HEK293 (cell line): ENCODE measurements around the gene TPST1.

Experiments used
- CTCF ChIA-PET: fragments of 350-600 bp; formaldehyde crosslinking; extraction: SDS; loops from one replicate; lab custom pipeline; 2021; ENCODE audit warnings: antibody characterized with exemption; lab: Yijun Ruan, JAX
- POLR2A ChIA-PET: fragments of 300-600 bp; formaldehyde crosslinking; extraction: SDS; loops from one replicate; lab custom pipeline; 2020; ENCODE audit warnings: antibody characterized with exemption, inconsistent platforms; lab: Yijun Ruan, JAX
- H3K27ac ChIP-seq: fragments of 200-500 bp; sonication (Bioruptor generic); 2 replicates; pipeline ENCODE4 v1.5.1; 2014; ENCODE audit warnings: low read depth, low read length, control low read depth, inconsistent platforms; ENCODE audit errors: extremely low read depth
- H3K36me3 ChIP-seq, 2 experiments: fragments of 200-500 bp in 1 of 2; sonication (Bioruptor generic) in 1 of 2; 1 replicate in 1 of 2; 2 replicates in 1 of 2; pipeline ENCODE4 v1.5.1; 2014 to 2017; ENCODE audit warnings: inconsistent platforms in 2 of 2, low read length in 2 of 2; ENCODE audit not compliant: control insufficient read depth in 2 of 2, insufficient read depth in 1 of 2
- H3K4me1 ChIP-seq: fragments of 200-500 bp; sonication (Bioruptor generic); 2 replicates; pipeline ENCODE4 v1.5.1; 2014; ENCODE audit warnings: mild to moderate bottlenecking, low read length, inconsistent platforms; ENCODE audit not compliant: control insufficient read depth, insufficient read depth
- H3K4me3 ChIP-seq: 2 replicates; pipeline ENCODE4 v1.5.1; 2011; ENCODE audit warnings: low read depth, mild to moderate bottlenecking, control low read depth, low read length, moderate library complexity
- H3K9me3 ChIP-seq: fragments of 200-500 bp; sonication (Bioruptor generic); 2 replicates; pipeline ENCODE4 v1.5.1; 2014; ENCODE audit warnings: low read depth, low read length, inconsistent platforms; ENCODE audit not compliant: control insufficient read depth, insufficient read depth
- ATF2 ChIP-seq: fragments of 450-650 bp; formaldehyde crosslinking; IDR thresholded peaks from 2 replicates; pipeline ENCODE4 v1.5.1; 2016; ENCODE audit warnings: missing biosample characterization, missing genetic modification characterization, low read depth
- BCL11A ChIP-seq: fragments of 450-650 bp; formaldehyde crosslinking; IDR thresholded peaks from 2 replicates; pipeline ENCODE4 v1.5.1; 2016; ENCODE audit warnings: low read depth, missing biosample characterization, missing genetic modification characterization
- GLI2 ChIP-seq: fragments of 450-650 bp; formaldehyde crosslinking; IDR thresholded peaks from 2 replicates; pipeline ENCODE4; 2017; ENCODE audit warnings: missing biosample characterization, missing genetic modification characterization, low read depth, borderline replicate concordance
- GLIS2 ChIP-seq: fragments of 450-650 bp; formaldehyde crosslinking; IDR thresholded peaks from 2 replicates; pipeline ENCODE4 v1.5.1; 2016; ENCODE audit warnings: missing biosample characterization, missing genetic modification characterization
- INSM2 ChIP-seq: fragments of 450-650 bp; formaldehyde crosslinking; IDR thresholded peaks from 2 replicates; pipeline ENCODE4 v1.5.1; 2016; ENCODE audit warnings: missing biosample characterization, missing genetic modification characterization
- PRDM4 ChIP-seq: fragments of 450-650 bp; formaldehyde crosslinking; IDR thresholded peaks from 2 replicates; pipeline ENCODE4 v1.5.1; 2017; ENCODE audit warnings: missing biosample characterization, missing genetic modification characterization
- SALL2 ChIP-seq: fragments of 450-650 bp; formaldehyde crosslinking; IDR thresholded peaks from 2 replicates; pipeline ENCODE4 v1.5.0; 2017; ENCODE audit warnings: missing biosample characterization, mild to moderate bottlenecking, missing genetic modification characterization, borderline replicate concordance
- TCF7L2 ChIP-seq: IDR thresholded peaks from 2 replicates; pipeline ENCODE4 v1.6.1; 2011; ENCODE audit warnings: low read depth, mild to moderate bottlenecking, inconsistent platforms, low read length, moderate library complexity, borderline replicate concordance
- ZBTB8A ChIP-seq: fragments of 450-650 bp; formaldehyde crosslinking; IDR thresholded peaks from 2 replicates; pipeline ENCODE4 v1.5.1; 2016; ENCODE audit warnings: missing biosample characterization, missing genetic modification characterization
- ZNF239 ChIP-seq: fragments of 450-650 bp; formaldehyde crosslinking; IDR thresholded peaks from 2 replicates; pipeline ENCODE4 v1.5.1; 2016; ENCODE audit warnings: missing biosample characterization, missing genetic modification characterization
- ZNF266 ChIP-seq: fragments of 450-650 bp; formaldehyde crosslinking; IDR thresholded peaks from 2 replicates; pipeline ENCODE4 v1.5.1; 2016; ENCODE audit warnings: missing biosample characterization, missing genetic modification characterization, low read depth
- ZNF274 ChIP-seq, 2 experiments: fragments of 200-500 bp in 1 of 2; fragments of 450-650 bp in 1 of 2; sonication (Bioruptor generic) in 1 of 2; formaldehyde crosslinking in 1 of 2; IDR thresholded peaks; 2 replicates each; pipeline versions ENCODE4 v1.5.1 to v1.6.1; 2014 to 2016; ENCODE audit warnings: borderline replicate concordance in 1 of 2, inconsistent platforms in 1 of 2, low read length in 1 of 2, missing biosample characterization in 1 of 2, missing genetic modification characterization in 1 of 2
- ZNF341 ChIP-seq: fragments of 450-650 bp; formaldehyde crosslinking; IDR thresholded peaks from 2 replicates; pipeline ENCODE4; 2016; ENCODE audit warnings: low read depth, missing biosample characterization, missing genetic modification characterization
- ZNF423 ChIP-seq: fragments of 450-650 bp; formaldehyde crosslinking; IDR thresholded peaks from 2 replicates; pipeline ENCODE4 v1.5.1; 2016; ENCODE audit warnings: missing biosample characterization, missing genetic modification characterization
- ZNF558 ChIP-seq: fragments of 450-650 bp; formaldehyde crosslinking; IDR thresholded peaks from 2 replicates; pipeline ENCODE4 v1.5.1; 2016; ENCODE audit warnings: missing biosample characterization, missing genetic modification characterization
- ZNF623 ChIP-seq: fragments of 450-650 bp; formaldehyde crosslinking; IDR thresholded peaks from 2 replicates; pipeline ENCODE4 v1.5.1; 2016; ENCODE audit warnings: missing biosample characterization, missing genetic modification characterization
- ZNF660 ChIP-seq: fragments of 450-650 bp; IDR thresholded peaks from 2 replicates; pipeline ENCODE4 v1.5.1; 2018; ENCODE audit warnings: missing biosample characterization, mild to moderate bottlenecking, missing genetic modification characterization
- ZNF768 ChIP-seq: fragments of 450-650 bp; formaldehyde crosslinking; IDR thresholded peaks from 2 replicates; pipeline ENCODE4 v1.5.1; 2018; ENCODE audit warnings: missing biosample characterization, mild to moderate bottlenecking, missing genetic modification characterization
- TF ChIP-seq, protein P1 (sequence below): fragments of 450-650 bp; formaldehyde crosslinking; IDR thresholded peaks from 2 replicates; pipeline ENCODE4 v1.5.1; 2016; ENCODE audit warnings: missing biosample characterization, missing genetic modification characterization
- TF ChIP-seq, protein P2 (sequence below): fragments of 450-650 bp; formaldehyde crosslinking; IDR thresholded peaks from 2 replicates; pipeline ENCODE4 v1.5.1; 2016; ENCODE audit warnings: missing biosample characterization, missing genetic modification characterization

TPST1 gene

GRCh38 chr7:66167773-66168387, 37.3 kb upstream of the TPST1 start:
- TF ChIP-seq GLIS2 (tag by site-specific recombination) (no peak), ZNF239 (no peak)
- ChIA-PET CTCF (no interaction called here), POLR2A (no interaction called here)
- Histone ChIP-seq H3K27ac (no peak overlapping the region), H3K9me3 (no peaks in the 10 kb centered on the region), H3K4me1 (no peaks in the 10 kb centered on the region), H3K4me3 (no peak overlapping the region), H3K36me3 (no peaks in the 10 kb centered on the region; a peak in 1 of 3 replicates)

- Histone ChIP-seq H3K4me1 (no peaks in the 10 kb centered on the region), H3K36me3 (no peaks in the 10 kb centered on the region; a peak in 1 of 3 replicates), H3K4me3 (no peak overlapping the region), H3K9me3 (no peaks in the 10 kb centered on the region), H3K27ac (no peak overlapping the region)
- ChIA-PET CTCF (no interaction called here), POLR2A (no interaction called here)
- TF ChIP-seq SALL2 (tag by site-specific recombination), result no peak
- no peak for TF ChIP-seq PRDM4
- no peak for TF ChIP-seq BCL11A (tag by site-specific recombination)
- no peak for TF ChIP-seq ZNF558 (tag by site-specific recombination)
- TF ChIP-seq ATF2, result no peak
- TF ChIP-seq INSM2 (tag by site-specific recombination), result no peak
- no peak for TF ChIP-seq ZNF423 (tag by site-specific recombination)
- no peak for TF ChIP-seq ZNF623 (tag by site-specific recombination)
- TF ChIP-seq, protein P1, sequence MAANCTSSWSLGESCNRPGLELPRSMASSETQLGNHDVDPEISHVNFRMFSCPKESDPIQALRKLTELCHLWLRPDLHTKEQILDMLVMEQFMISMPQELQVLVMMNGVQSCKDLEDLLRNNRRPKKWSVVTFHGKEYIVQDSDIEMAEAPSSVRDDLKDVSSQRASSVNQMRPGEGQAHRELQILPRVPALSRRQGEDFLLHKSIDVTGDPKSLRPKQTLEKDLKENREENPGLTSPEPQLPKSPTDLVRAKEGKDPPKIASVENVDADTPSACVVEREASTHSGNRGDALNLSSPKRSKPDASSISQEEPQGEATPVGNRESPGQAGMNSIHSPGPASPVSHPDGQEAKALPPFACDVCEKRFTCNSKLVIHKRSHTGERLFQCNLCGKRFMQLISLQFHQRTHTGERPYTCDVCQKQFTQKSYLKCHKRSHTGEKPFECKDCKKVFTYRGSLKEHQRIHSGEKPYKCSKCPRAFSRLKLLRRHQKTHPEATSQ, result no peak
- TF ChIP-seq ZNF266, result no peak
- TF ChIP-seq ZNF274 (IDR thresholded peaks at IDR 0.05; ENCODE audit: low read length), result no peak
- TF ChIP-seq ZNF274 (tag by site-specific recombination; IDR thresholded peaks at IDR 0.05; ENCODE audit: borderline replicate concordance), result no peak
- no peak for TF ChIP-seq GLI2 (tag by site-specific recombination)
- no peak for TF ChIP-seq ZNF660 (tag by site-specific recombination)
- TF ChIP-seq TCF7L2, result no peak
- TF ChIP-seq ZBTB8A (tag by site-specific recombination), result no peak
- TF ChIP-seq ZNF341, result no peak
- no peak for TF ChIP-seq ZNF768 (tag by site-specific recombination)
- TF ChIP-seq, protein P2, sequence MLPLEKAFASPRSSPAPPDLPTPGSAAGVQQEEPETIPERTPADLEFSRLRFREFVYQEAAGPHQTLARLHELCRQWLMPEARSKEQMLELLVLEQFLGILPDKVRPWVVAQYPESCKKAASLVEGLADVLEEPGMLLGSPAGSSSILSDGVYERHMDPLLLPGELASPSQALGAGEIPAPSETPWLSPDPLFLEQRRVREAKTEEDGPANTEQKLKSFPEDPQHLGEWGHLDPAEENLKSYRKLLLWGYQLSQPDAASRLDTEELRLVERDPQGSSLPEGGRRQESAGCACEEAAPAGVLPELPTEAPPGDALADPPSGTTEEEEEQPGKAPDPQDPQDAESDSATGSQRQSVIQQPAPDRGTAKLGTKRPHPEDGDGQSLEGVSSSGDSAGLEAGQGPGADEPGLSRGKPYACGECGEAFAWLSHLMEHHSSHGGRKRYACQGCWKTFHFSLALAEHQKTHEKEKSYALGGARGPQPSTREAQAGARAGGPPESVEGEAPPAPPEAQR (tag by site-specific recombination), result no peak
Observed at GRCh38 chr7:66169616-66170015, 35.5 kb upstream of the TPST1 start.
